AG10803 (cell line): Measurements from ENCODE around the gene SYT15.
A peak's percentile ranks its signal among the peaks of the same experiment; 100 is the strongest.

Experiments
- DNase-seq: peaks from one replicate; pipeline ENCODE4 v3.0.0; 2010; ENCODE audit warnings: low read depth
- H3K4me3 ChIP-seq: 2 replicates; pipeline ENCODE4 v1.5.1; 2011; ENCODE audit warnings: mild to moderate bottlenecking, low read length, control low read depth
- TF ChIP-seq, protein P1 (sequence below): conservative IDR thresholded peaks from 2 replicates; pipeline ENCODE4 v1.5.1; 2011; ENCODE audit warnings: mild to moderate bottlenecking, low read length, control low read depth, inconsistent platforms

The SYT15 gene

DNA sequence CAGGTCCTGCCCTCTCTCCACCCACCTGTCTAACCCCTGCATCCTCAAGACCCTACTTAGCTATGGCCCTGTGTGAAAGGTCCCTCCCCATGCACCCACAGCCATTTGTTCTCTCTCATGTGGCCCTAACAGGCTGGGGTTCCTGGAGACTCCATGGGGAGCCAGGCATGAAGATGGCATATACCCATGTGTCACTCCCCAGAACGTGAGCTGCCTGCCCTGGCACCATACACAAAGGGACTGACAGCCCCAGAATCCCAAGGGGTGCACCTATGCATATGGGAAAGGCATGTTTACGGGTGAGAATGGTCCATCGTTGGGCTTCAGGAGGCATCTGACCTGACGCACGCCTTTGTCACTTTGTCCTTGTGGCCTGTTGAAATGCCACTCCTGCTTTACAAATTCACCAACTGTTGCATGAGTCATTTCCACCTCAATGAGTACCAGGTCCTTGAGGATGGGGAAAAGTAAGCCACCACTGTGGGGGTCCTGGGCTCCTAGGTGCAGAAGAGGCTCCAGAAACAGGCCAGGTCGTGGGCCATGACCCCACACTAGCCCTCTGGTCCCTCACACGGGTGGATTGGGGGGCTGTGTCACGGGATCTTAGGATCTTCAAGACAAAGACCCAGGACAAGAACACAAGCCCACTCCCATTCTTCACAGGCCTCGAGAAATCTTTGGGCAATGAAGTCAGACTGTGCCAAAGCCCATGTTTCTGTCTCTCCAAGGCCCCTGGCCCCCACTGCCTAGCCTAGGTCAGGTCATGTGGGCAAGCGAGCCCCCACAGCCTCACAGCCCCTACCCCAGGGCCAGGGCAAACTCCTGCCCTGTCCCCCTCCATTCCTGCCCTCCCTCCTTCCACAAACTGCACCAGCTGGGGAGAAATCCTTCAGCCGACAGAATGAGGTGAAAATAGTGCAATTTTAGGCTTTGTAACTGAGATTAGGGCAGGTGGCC lies 31.1 kb upstream of the SYT15 start:
- no peak for DNase-seq
- TF ChIP-seq, protein P1, sequence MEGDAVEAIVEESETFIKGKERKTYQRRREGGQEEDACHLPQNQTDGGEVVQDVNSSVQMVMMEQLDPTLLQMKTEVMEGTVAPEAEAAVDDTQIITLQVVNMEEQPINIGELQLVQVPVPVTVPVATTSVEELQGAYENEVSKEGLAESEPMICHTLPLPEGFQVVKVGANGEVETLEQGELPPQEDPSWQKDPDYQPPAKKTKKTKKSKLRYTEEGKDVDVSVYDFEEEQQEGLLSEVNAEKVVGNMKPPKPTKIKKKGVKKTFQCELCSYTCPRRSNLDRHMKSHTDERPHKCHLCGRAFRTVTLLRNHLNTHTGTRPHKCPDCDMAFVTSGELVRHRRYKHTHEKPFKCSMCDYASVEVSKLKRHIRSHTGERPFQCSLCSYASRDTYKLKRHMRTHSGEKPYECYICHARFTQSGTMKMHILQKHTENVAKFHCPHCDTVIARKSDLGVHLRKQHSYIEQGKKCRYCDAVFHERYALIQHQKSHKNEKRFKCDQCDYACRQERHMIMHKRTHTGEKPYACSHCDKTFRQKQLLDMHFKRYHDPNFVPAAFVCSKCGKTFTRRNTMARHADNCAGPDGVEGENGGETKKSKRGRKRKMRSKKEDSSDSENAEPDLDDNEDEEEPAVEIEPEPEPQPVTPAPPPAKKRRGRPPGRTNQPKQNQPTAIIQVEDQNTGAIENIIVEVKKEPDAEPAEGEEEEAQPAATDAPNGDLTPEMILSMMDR: no peak

DNA sequence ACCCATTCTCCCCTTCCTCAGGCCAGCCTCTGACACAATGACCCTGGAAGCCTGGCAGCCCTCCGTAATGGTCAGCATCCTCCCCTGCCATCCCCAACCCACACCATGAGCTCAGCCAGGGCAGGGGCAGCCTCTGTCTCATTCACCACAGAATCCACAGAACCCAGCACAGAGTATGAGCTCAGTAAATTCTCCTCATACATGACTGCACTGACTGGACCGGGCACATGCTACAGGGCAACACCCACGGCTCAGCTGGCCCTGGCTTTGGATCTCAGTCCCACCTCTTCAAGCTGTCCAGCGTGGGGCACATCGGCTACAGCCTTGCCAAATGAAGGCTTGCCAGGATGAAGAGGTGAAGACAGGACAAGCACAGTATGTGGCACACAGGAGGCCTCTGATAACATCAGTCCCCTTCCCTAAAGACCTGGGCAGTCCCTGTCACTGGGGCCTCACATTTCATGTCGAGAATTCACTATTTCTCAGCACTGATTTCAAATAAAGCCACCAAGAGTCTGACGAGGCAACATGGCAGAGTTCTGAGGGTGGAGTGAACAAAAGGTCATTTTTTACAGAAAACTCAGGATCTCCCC lies 30.3 kb upstream of the SYT15 start:
- TF ChIP-seq, protein P1: no peak
- peak; percentile 9 for DNase-seq
- H3K4me3 ChIP-seq: no peak overlapping the region

More for the DNA sequence above, 31.1 kb upstream of the SYT15 start:
- H3K4me3 ChIP-seq: no peak overlapping the region

DNA sequence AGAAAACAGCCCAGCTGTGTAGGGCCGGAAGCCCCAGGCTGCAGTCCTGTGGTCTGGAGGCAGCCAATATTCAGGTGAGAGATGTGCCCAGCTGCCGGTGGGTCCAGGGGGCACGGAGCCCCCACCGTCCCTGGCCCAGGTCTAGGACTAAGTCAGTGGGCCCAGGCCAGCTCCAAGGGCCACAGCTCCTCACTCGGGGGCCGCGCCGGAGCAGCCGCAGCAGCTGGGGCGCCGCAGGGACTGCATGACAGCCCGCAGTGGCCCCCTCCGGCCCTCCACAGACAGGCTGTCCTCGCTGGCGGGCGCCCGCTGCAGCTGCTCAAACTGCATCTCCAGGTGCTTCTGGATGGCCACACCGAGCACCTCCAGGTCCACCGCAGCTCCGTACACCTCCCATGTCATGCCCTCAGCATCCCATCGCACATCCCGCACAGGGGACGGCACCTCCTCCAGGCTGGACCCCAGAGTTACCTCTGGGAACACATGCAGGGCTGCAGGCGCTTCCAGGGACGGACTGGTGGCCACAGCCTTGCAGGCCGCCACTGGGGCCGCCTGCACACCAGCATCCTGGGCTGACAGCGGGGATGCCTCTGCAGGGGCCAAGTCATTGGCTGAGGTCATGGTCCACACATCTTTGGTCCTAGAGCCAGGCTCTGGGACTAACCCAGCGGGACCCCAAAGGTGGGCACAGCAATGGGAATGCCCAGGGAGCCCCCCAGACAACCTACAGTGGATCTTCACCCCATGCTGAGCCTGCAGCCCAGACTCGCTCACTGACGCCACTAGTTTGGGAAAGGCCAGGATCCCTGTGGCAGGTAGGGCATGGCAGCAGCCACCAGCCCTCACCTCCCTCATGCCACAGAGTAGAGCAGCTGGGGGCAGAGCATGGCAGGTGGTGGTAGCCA lies 29.5 kb upstream of the SYT15 start:
- no peak overlapping the region for H3K4me3 ChIP-seq
- DNase-seq: no peak
- TF ChIP-seq, protein P1: no peak

DNA sequence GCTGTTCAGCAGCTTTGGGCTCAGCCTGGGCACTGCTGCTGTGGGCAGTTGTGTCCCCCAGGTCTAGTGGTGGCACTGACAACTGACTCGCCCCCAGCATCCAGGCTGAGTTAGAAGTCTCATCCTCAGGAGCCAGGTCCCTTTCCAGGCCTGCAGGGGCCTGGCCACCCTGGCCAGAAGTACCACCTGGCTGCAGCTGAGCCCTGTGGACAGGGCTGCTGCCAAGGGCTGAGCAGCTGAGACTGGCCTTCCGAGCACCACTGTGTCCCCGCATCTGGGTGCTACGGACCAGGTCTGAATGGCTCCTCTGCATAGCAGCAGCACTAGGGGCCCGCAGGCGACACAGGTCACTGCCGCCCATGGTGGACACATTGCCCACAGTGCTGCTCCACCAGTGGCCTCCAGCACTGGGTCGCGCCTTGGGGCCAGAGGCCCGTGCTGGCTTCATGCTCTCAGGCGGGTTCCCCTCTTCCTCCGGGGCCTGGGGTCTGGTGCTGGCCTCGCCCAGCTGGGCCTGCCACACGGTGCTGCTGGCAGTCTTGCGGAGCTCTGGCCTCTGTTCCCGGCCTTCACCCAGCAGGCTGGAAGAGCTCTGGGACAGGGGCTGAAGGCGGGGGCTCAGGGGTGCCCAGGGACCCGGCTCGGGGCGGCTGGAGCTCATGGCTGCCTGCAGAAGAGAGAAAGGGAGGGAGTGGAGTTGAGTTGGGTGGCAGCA lies 28.7 kb upstream of the SYT15 start:
- TF ChIP-seq, protein P1: no peak
- no peak for DNase-seq
- H3K4me3 ChIP-seq: no peak overlapping the region

DNA sequence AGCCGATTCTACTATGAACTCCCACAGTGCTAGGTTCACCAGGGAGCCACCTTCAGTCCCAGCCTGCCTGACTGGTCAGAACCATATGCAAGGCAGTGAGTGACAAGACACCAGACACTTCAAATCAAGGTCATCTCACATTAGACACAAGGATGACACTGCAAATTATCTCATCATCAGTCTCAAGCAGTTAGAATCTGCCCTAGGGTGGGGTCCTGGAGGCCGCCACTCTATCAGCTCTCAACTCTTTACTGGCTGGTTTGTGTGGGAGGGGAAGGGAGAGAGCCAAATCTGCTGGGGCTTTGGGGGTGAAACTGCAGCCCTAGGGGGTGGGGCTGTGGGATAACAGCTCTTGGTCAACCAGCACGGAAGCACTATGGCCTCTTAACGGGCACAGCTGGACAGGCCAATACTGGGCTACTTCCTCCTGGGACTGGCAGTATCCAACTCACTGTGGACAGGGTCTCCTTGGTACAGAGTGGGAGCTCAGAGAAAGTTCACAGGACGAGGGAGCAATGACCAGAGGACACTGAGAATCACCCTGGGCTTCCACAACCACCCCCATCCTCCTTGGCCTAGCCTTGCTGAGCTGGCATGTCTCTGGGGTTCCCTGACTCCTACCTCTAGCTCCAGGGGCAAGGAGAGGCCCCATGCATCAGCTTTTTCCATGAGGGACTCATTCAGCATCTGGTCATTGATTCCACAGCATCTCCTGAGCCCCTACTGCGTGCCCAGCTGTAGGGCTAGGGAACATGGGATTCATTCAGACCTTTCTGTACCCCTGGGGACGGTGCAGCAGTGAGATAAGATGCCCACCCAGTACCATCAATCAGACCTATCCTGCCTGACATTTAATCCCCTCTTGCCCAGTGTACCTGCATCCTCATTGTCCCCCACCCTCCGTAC lies 27.9 kb upstream of the SYT15 start:
- H3K4me3 ChIP-seq: no peak overlapping the region
- TF ChIP-seq, protein P1: no peak
- DNase-seq: no peak
